H9 (cell line): ENCODE measurements around the gene ETV7. TPM values are rescaled to one million over a fixed set of nuclear protein-coding genes. Genes with fewer than 3 reads are reported as not detected.

Source experiments
- DNase-seq: peaks from one replicate; pipeline ENCODE4 v3.0.0-alpha.2; 2017
- H2AFZ ChIP-seq: one replicate; pipeline ENCODE4 v1.6.1; 2013; ENCODE audit warnings: mild to moderate bottlenecking, low read length, control low read depth, moderate library complexity
- H2AK5ac ChIP-seq: 2 replicates; pipeline ENCODE4 v1.6.1; 2013; ENCODE audit warnings: low read length, control low read depth, mixed read lengths; ENCODE audit not compliant: insufficient read length
- H2BK120ac ChIP-seq: one replicate; pipeline ENCODE4 v1.6.1; 2013; ENCODE audit warnings: low read depth, mild to moderate bottlenecking, low read length, control low read depth, inconsistent platforms; ENCODE audit not compliant: poor library complexity, severe bottlenecking
- H2BK12ac ChIP-seq: 2 replicates; pipeline ENCODE4 v1.6.1; 2013; ENCODE audit warnings: low read length, control low read depth, mixed read lengths, low read depth; ENCODE audit not compliant: insufficient read length
- H2BK15ac ChIP-seq: 2 replicates; pipeline ENCODE4 v1.6.1; 2013; ENCODE audit warnings: low read depth, low read length, control low read depth
- H2BK20ac ChIP-seq: one replicate; pipeline ENCODE4 v1.6.1; 2013; ENCODE audit warnings: low read depth, mild to moderate bottlenecking, low read length, control low read depth, inconsistent platforms; ENCODE audit not compliant: poor library complexity, severe bottlenecking
- H2BK5ac ChIP-seq: 2 replicates; pipeline ENCODE4 v1.6.1; 2013; ENCODE audit warnings: low read length, control low read depth, mixed read lengths; ENCODE audit not compliant: insufficient read length
- H3K14ac ChIP-seq: 2 replicates; pipeline ENCODE4 v1.6.1; 2013; ENCODE audit warnings: low read length, control low read depth; ENCODE audit not compliant: insufficient read depth
- H3K18ac ChIP-seq: 2 replicates; pipeline ENCODE4 v1.6.1; 2013; ENCODE audit warnings: low read depth, mild to moderate bottlenecking, mixed read lengths, low read length, control low read depth; ENCODE audit not compliant: insufficient read length
- H3K23ac ChIP-seq: 2 replicates; pipeline ENCODE4 v1.6.1; 2013; ENCODE audit warnings: low read length, control low read depth, mixed read lengths, low read depth; ENCODE audit not compliant: insufficient read length
- H3K23me2 ChIP-seq: 2 replicates; pipeline ENCODE4 v1.6.1; 2013; ENCODE audit warnings: low read depth, mild to moderate bottlenecking, mixed read lengths, low read length, control low read depth; ENCODE audit not compliant: insufficient read length, poor library complexity, severe bottlenecking
- H3K27ac ChIP-seq: 2 replicates; pipeline ENCODE4 v1.5.1; 2013; ENCODE audit warnings: low read length, control low read depth, mixed read lengths, low read depth; ENCODE audit not compliant: insufficient read length
- H3K27me3 ChIP-seq: 2 replicates; pipeline ENCODE4 v1.6.1; 2013; ENCODE audit warnings: low read length, control low read depth, inconsistent platforms; ENCODE audit not compliant: insufficient read depth
- H3K4ac ChIP-seq: 2 replicates; pipeline ENCODE4 v1.6.1; 2013; ENCODE audit warnings: low read depth, mild to moderate bottlenecking, control low read depth, inconsistent platforms, low read length, moderate library complexity
- H3K4me1 ChIP-seq: 2 replicates; pipeline ENCODE4 v1.6.1; 2013; ENCODE audit warnings: low read length, control low read depth, inconsistent platforms; ENCODE audit not compliant: insufficient read depth
- H3K4me2 ChIP-seq: 2 replicates; pipeline ENCODE4 v1.6.1; 2013; ENCODE audit warnings: low read length, control low read depth, mixed read lengths; ENCODE audit not compliant: insufficient read length, insufficient read depth
- H3K56ac ChIP-seq: 2 replicates; pipeline ENCODE4 v1.6.1; 2013; ENCODE audit warnings: low read depth, mild to moderate bottlenecking, mixed read lengths, low read length, control low read depth; ENCODE audit not compliant: insufficient read length
- H3K79me1 ChIP-seq: 2 replicates; pipeline ENCODE4 v1.6.1; 2013; ENCODE audit warnings: low read depth, mild to moderate bottlenecking, moderate library complexity, low read length, control low read depth, inconsistent platforms; ENCODE audit not compliant: insufficient read depth, poor library complexity, severe bottlenecking
- H3K79me2 ChIP-seq: 2 replicates; pipeline ENCODE4 v1.6.1; 2013; ENCODE audit warnings: low read length, control low read depth, inconsistent platforms; ENCODE audit not compliant: insufficient read depth
- H3K9ac ChIP-seq: 2 replicates; pipeline ENCODE4 v1.6.1; 2013; ENCODE audit warnings: low read length, control low read depth, mixed read lengths; ENCODE audit not compliant: insufficient read length; ENCODE audit errors: extremely low read depth
- H3K9me3 ChIP-seq: one replicate; pipeline ENCODE4 v1.6.1; 2013; ENCODE audit warnings: low read depth, low read length, inconsistent platforms; ENCODE audit not compliant: control insufficient read depth
- H3T11ph ChIP-seq: one replicate; pipeline ENCODE4 v1.6.1; 2013; ENCODE audit warnings: mild to moderate bottlenecking, low read length, control low read depth, inconsistent platforms
- H4K20me1 ChIP-seq: one replicate; pipeline ENCODE4 v1.6.1; 2013; ENCODE audit not compliant: control insufficient read depth, insufficient read length, insufficient read depth
- H4K5ac ChIP-seq: 2 replicates; pipeline ENCODE4 v1.6.1; 2013; ENCODE audit warnings: low read depth, mild to moderate bottlenecking, mixed read lengths, low read length, control low read depth; ENCODE audit not compliant: insufficient read length
- H4K8ac ChIP-seq: replicated peaks from 2 replicates; pipeline ENCODE4 v1.6.1; 2013; ENCODE audit warnings: low read length, control low read depth, mixed read lengths, low read depth; ENCODE audit not compliant: insufficient read length
- H4K91ac ChIP-seq: 2 replicates; pipeline ENCODE4 v1.6.1; 2013; ENCODE audit warnings: low read depth, mild to moderate bottlenecking, moderate library complexity, mixed read lengths, low read length, control low read depth; ENCODE audit not compliant: insufficient read length
- H3K27ac Mint-ChIP-seq, 3 experiments: 2 replicates in 2 of 3; 3 replicates in 1 of 3; pipeline ENCODE4 v1.8.0; 2020 to 2021; ENCODE audit warnings: mixed read lengths in 3 of 3, mild to moderate bottlenecking in 1 of 3, moderate library complexity in 1 of 3
- H3K27me3 Mint-ChIP-seq: 2 replicates; pipeline ENCODE4 v1.8.0; 2021; ENCODE audit warnings: low read depth, mild to moderate bottlenecking, moderate library complexity, mixed read lengths
- H3K36me3 Mint-ChIP-seq, 3 experiments: 2 replicates in 2 of 3; 3 replicates in 1 of 3; pipeline ENCODE4 v1.8.0; 2020 to 2021; ENCODE audit warnings: low read depth in 3 of 3, mixed read lengths in 3 of 3; ENCODE audit not compliant: insufficient read depth in 1 of 3
- H3K4me1 Mint-ChIP-seq, 2 experiments: 2 replicates each; pipeline ENCODE4 v1.8.0; 2020; ENCODE audit warnings: mixed read lengths in 2 of 2
- H3K4me3 Mint-ChIP-seq, 2 experiments: 2 replicates in 1 of 2; 3 replicates in 1 of 2; pipeline ENCODE4 v1.8.0; 2020 to 2021; ENCODE audit warnings: mild to moderate bottlenecking in 2 of 2, mixed read lengths in 2 of 2, moderate library complexity in 1 of 2
- H3K9me3 Mint-ChIP-seq, 2 experiments: 2 replicates in 1 of 2; 3 replicates in 1 of 2; pipeline ENCODE4 v1.8.0; 2020; ENCODE audit warnings: mild to moderate bottlenecking in 2 of 2, mixed read lengths in 2 of 2, moderate library complexity in 1 of 2
- CTCF ChIP-seq: fragments of 200-600 bp; sonication (generic); conservative IDR thresholded peaks from 3 replicates; pipeline ENCODE4 v1.8.0; 2021; ENCODE audit warnings: antibody characterized with exemption, mild to moderate bottlenecking
- WGBS: extraction: QIAGEN DNeasy Blood & Tissue Kit; methylation state at CpG from one replicate; pipeline ENCODE4 v1.1.7; 2013; ENCODE audit warnings: missing lambda C conversion rate, low lambda C conversion rate, mixed read lengths; ENCODE audit not compliant: insufficient read length; ENCODE audit errors: extremely low coverage; 5-methylcytosine and 5-hydroxymethylcytosine counted together
- total RNA-seq: library from RNA; stranded (reverse); gene quantifications from 2 replicates; pipeline ENCODE4 v1.2.1, GENCODE V29; 2021

The ETV7 gene
- total RNA-seq, 1 experiment from 2014 or later: 0.92 TPM

DNA sequence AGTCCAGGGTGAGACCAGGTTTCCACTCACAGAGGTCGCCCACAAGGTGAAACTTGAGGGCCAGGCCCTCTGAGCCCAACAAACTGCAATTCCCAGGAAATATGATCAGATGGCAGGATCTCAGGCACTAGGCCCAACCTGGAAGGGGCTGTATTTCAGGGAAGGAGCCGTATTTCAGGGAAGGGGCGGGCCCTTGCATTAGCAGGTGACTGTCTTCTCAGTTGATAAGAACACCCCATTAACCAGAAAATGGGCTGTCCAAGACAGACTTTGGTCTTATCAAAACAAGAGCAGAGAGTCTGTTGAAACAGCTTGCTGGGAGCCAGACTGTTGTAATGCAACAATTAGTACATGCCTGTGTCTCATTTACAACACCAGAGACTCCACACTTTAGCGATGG lies 39.8 kb downstream of the ETV7 start:
- no peak overlapping the region for H3K27ac ChIP-seq
- no peak overlapping the region for H4K8ac ChIP-seq
- Mint-ChIP-seq H3K36me3 (no peaks in the 10 kb centered on the region), H3K27ac (no peak overlapping the region), H3K4me3 (no peak overlapping the region), H3K27me3 (peaks cover 5% of the 10 kb centered on the region), H3K9me3 (no peaks in the 10 kb centered on the region), H3K4me1 (peaks cover 0 to 3% of the 10 kb centered on the region in 2 experiments; a peak in 1 of 4 replicates)
- H2AK5ac ChIP-seq: no peak overlapping the region
- no peak overlapping the region for H2BK20ac ChIP-seq
- no peak overlapping the region for H4K91ac ChIP-seq
- no CpG with 5 or more reads among the region's 4 CpGs for WGBS
- no peak overlapping the region for H3K18ac ChIP-seq
- DNase-seq: no peak
- no peak for TF ChIP-seq CTCF
- H3K4me2 ChIP-seq: no peak overlapping the region
- no peaks in the 10 kb centered on the region for H3K9me3 ChIP-seq
- no peaks in the 10 kb centered on the region for H4K20me1 ChIP-seq
- no peak overlapping the region for H2BK5ac ChIP-seq
- H3K79me2 ChIP-seq: no peaks in the 10 kb centered on the region
- no peak overlapping the region for H3T11ph ChIP-seq
- H4K5ac ChIP-seq: no peak overlapping the region
- H3K4ac ChIP-seq: no peak overlapping the region
- no peak overlapping the region for H2AFZ ChIP-seq
- H3K9ac ChIP-seq: no peak overlapping the region
- no peak overlapping the region for H3K56ac ChIP-seq
- H2BK12ac ChIP-seq: no peak overlapping the region
- H2BK120ac ChIP-seq: no peak overlapping the region
- no peak overlapping the region for H3K14ac ChIP-seq
- no peaks in the 10 kb centered on the region for H3K27me3 ChIP-seq
- H2BK15ac ChIP-seq: no peak overlapping the region
- no peaks in the 10 kb centered on the region for H3K4me1 ChIP-seq
- no peak overlapping the region for H3K23ac ChIP-seq
- H3K79me1 ChIP-seq: no peaks in the 10 kb centered on the region
- H3K23me2 ChIP-seq: no peaks in the 10 kb centered on the region
